Fibroblast of peridontal ligament (primary cell): Measurements from ENCODE around the gene UGT1A9.
"Not testable (repeated sequence)": the region's sequence is repeated elsewhere in the genome, so short reads cannot be mapped to it uniquely, and the experiment has no call there.

Experiments
- DNase-seq: peaks from one replicate; pipeline ENCODE4 v3.0.0-alpha.2; 2010; ENCODE audit errors: extremely low read depth

UGT1A9 gene

DNA sequence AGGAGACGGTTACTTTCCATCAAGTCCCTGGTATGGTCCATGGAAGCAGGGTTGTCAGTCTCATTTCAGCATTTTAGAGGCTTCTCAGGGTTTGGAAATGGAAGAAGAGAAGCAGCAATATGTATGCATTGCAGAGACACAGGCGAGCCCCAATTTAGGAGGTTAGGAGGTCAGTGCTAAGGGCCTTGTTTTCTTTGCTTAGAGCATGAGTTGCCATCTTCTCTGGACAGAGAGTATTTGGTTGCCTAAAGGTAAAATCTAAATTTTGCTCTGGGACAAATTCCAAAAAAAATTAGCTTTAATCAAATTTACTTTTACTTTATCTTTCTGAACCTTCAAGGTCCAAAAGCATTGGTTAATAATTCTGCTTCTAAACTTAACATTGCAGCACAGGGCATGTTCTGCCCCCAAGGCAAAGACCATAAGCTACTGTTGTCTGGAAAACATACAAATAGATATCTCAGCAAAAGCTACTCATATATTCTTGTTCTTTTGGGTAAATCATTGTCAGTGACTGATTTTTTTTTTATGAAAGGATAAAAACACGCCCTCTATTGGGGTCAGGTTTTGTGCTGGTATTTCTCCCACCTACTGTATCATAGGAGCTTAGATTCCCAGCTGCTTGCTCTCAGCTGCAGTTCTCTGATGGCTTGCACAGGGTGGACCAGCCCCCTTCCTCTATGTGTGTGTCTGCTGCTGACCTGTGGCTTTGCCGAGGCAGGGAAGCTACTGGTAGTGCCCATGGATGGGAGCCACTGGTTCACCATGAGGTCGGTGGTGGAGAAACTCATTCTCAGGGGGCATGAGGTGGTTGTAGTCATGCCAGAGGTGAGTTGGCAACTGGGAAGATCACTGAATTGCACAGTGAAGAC, at the start of gene UGT1A9:
TSS of gene UGT1A9 (plus strand) at position 609 of the 872 bp plus-strand sequence. CDS start at position 646, 37 bp downstream.
- no peak for DNase-seq

DNA sequence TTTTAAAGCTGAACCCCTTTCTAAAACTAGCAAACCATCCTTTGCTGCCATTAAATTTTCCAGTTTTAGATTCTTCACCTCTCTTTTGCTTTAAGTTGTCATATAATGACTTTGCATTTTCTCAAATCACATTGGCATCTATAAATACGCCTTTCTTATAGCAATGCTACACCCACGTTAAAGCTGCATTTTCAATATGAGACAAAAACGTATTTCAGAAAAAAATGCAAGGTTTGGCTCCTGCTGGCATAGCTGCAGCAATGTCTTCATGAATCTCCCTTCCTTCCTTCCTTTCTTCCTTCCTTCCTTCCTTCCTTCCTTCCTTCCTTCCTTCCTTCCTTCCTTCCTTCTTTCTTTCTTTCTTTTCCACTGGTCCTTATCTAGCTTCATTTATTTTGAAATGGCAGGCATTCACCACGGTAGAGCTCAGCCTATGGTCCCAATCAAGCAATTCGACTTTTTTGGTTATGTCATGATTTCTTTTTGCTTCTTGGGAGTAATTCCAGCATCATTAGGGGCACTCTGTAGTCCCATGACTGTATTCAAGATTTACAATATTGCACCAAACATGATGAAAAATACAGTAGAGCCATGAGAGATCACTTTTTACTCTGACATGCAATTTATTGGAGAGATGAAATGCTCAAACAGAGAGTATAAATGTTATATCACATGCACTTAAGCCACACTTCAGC, 44.2 kb upstream of the UGT1A9 start:
- DNase-seq = no peak

DNA sequence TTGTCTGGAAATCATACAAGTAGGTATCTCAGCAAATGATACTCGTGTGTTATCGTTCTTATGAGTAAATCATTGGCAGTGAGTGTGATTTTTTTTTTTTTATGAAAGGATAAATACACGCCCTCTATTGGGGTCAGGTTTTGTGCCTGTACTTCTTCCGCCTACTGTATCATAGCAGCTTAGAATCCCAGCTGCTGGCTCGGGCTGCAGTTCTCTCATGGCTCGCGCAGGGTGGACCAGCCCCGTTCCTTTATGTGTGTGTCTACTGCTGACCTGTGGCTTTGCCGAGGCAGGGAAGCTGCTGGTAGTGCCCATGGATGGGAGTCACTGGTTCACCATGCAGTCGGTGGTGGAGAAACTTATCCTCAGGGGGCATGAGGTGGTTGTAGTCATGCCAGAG, 35.4 kb upstream of the UGT1A9 start, which contains the start of gene UGT1A10:
TSS of gene UGT1A10 (plus strand) at position 143 of the 400 bp plus-strand sequence. CDS start at position 218, 75 bp downstream.
- DNase-seq = not testable (repeated sequence)

GRCh38 chr2:233638836-233639235, 32.9 kb upstream of the UGT1A9 start:
- DNase-seq = no peak

DNA sequence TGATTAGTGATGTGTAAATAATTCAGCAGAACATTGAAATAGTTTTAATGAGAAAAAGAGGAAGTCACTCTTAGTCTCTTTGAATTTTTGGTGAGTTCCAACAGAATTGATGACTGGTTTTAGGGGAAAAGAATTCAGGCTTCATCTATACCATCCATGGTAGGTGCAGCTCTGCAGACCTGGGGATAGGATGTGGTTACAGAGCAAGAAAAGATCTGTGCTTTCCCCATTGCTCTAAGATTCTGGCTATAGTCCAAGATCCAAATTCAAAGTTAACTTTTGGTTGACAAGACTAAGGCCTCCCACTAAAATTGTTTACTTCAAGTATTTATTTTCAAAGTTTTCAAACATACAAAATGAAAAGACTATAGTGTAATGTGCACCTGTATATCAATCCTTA, 31.8 kb upstream of the UGT1A9 start:
- DNase-seq = no peak

GRCh38 chr2:233643128-233643527, 28.6 kb upstream of the UGT1A9 start:
- DNase-seq = peak; percentile 1

DNA sequence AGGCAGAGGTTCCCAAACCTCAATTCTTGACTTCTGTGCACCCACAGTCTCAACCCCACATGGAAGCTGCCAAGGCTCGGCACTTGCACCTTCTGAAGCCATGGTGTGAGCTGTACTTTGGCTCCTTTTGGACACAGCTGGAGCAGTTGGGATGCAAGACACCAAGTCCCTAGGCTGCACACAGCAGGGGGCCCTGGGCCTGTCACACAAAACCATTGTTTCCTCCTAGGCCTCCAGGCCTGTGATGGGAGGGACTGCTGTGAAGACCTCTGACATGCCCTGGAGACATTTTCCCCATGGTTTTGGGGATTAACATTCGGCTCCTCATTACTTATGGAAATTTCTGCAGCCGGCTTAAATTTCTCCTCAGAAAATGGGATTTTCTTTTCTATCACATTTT, 25.7 kb upstream of the UGT1A9 start:
- not testable (repeated sequence) for DNase-seq

GRCh38 chr2:233650981-233651380, 20.7 kb upstream of the UGT1A9 start:
- DNase-seq = no peak

DNA sequence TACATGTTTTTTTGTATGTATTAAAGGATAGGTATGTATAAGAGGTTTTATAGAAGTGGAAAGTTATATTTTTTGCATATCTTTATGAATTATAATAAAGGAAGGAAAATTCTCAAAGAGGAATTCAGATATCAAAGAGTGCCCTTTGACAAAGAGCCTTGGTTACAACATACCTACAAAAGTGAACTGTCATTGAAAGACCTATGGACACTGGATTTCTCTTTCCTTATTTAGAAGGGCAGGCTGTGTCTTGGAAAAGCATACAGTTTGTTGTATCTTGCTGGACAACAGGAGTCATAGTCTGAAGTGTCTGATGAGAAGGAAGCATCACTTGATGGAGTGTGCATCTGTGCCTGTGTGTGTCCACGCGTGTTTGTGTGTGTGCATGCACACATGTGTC, 20.3 kb upstream of the UGT1A9 start:
- no peak for DNase-seq

GRCh38 chr2:233654501-233654900, 17.2 kb upstream of the UGT1A9 start:
- DNase-seq = no peak

- DNase-seq = no peak
Observed at GRCh38 chr2:233655043-233655442, 16.7 kb upstream of the UGT1A9 start.

DNA sequence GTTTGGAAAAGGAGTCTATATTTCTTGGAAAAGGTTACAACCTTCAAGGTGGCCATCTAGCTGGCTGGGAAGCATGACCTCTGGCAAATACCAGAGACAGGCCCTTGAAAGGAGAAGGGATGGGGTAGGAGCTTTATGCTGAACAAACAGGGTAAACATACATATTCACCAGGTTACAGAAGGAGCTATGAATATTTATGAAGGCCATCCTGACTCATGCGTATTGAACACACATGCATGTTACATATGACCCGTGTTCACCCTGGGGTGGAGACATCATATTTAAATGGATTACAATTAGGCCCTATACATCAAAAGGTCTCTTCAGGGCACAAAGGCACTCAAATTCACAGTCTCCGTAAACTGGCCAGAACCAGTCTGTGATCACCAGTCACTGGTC, 15.8 kb upstream of the UGT1A9 start:
- not testable (repeated sequence) for DNase-seq

- no peak for DNase-seq
Observed at GRCh38 chr2:233656443-233656842, 15.3 kb upstream of the UGT1A9 start.

- DNase-seq = no peak
Observed at GRCh38 chr2:233658610-233659009, 13.1 kb upstream of the UGT1A9 start.

DNA sequence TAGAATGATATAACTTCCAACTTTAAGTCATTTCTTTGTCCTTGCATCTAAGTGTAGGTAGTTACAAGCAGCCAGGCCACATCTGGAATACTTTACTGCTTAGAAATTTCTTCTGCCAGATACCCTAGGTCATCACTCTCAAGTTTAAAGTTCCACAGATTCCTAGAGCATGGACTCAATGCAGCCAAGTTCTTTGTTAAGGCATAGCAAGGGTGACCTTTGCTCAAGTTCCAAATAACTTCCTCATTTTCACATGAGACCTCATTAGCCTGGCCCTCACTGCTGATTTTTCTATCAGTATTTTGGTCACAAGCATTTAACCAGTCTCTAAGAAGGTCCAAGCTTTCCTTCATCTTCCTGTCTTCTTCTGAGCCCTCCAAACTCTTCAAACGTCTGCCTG, 7.8 kb upstream of the UGT1A9 start:
- DNase-seq = peak; percentile 1

- DNase-seq = no peak
Observed at GRCh38 chr2:233668605-233669260, 3.0 kb upstream of the UGT1A9 start.

GRCh38 chr2:233672886-233673285, 1.2 kb downstream of the UGT1A9 start:
- no peak for DNase-seq

- no peak for DNase-seq
Observed at GRCh38 chr2:233673896-233674295, 2.2 kb downstream of the UGT1A9 start.

DNA sequence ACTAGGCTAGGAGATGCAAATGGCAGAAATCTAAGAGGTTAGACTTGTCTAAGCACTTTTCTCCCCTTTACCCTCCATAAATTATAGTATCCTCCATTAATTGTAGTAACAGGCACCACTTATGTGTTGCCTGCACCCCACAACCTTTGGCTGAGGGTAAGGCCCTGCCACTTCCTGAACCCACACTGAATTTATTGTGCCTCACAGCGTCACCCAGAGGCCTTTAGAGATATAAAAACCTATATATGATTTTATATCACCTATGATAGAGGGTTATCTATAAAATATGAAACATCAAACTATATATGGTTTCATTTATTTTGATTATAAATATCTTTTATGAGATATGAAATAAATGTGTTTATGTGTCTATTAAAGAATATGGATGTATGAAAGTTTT, 2.6 kb downstream of the UGT1A9 start:
- DNase-seq = no peak

DNA sequence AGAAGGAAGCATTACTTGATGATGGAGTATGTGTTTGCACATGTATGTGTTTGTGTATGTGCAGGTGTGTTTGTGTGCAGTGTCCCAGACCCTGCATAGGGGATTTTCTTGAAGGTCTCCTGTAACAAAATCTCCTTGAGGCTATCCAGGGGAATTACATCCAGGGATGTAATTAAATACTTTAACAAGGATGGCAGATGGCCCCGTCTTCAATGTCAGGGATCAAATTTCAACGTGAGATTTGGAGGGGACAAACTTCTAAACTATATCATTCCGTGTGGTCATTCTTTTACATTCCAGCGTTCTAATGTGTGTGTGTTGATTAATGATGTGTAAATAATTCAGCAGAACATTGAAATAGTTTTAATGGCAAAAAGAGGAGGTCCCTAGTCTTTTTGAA, 3.3 kb downstream of the UGT1A9 start:
- DNase-seq = no peak

DNA sequence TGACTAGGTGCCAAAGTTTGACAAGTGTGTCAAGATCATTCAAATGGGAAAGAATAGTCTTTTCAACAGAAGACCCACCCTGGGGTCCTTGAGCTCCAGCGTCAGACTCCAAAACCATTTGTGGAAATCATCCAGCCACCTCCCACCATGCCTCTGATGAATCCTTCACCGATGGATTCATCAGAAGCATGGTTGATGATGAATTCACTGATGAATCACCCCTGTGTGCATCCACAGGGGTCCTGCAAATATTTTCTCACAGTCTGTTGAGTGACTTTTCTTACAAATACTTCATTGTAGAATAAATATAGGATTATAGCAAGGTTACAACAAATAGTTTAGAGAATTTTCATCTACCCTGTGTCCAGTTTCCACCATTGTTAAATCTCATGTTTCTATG, 4.3 kb downstream of the UGT1A9 start:
- DNase-seq = no peak

DNA sequence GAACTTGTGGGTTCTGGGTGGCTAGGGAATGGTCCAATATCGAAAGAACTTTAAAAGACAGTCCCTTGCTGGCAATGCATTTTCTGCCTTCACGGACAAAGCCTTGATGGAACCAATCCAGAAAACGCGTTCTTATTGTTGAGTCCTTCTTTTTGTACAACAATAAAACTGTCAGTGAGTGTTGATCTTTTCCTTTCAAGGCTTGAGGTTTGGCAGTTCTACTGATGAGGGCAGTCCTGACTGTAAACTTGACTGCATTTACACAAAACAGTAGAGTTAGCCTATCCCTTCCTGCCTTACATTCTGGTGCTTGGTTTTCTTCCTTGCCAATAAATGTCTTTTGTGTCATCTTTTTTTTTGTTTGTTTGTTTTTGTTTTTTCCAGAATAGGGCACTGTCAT, 7.5 kb downstream of the UGT1A9 start:
- DNase-seq = no peak
